Measurements from ENCODE around the gene KCNQ2. TPM values are rescaled to one million over a fixed set of nuclear protein-coding genes. Genes with fewer than 3 reads are reported as not detected.

Gene KCNQ2
- total RNA-seq, 1 experiment from 2014 or later: not detected

GRCh38 chr20:63477944-63478343 is 5.5 kb upstream of the KCNQ2 start:
- ChIA-PET CTCF (interaction anchor here (3.6 kb wide), 1 partner anchor 19 kb away, joined by 10 read pairs; no protein-coding TSS in a partner anchor), POLR2A (interaction anchor here (0.9 kb wide), 1 partner anchor 61 kb away, joined by 3 read pairs; no protein-coding TSS in a partner anchor)
- intact Hi-C loops (cut with micrococcal nuclease): no loop called here
- Mint-ChIP-seq H3K36me3 (ENCODE audit: insufficient read depth, unreplicated experiment) (peaks cover 6% of the 10 kb centered on the region), H3K4me1 (ENCODE audit: insufficient read depth, unreplicated experiment) (peaks cover 14% of the 10 kb centered on the region), H3K27me3 (ENCODE audit: insufficient read depth, unreplicated experiment) (peaks cover 58% of the 10 kb centered on the region), H3K27ac (ENCODE audit: low read depth, unreplicated experiment) (no peak overlapping the region), H3K9me3 (ENCODE audit: unreplicated experiment) (no peaks in the 10 kb centered on the region), H3K4me3 (ENCODE audit: unreplicated experiment) (no peak overlapping the region)
- no peak for DNase-seq (ENCODE audit: unreplicated experiment)
- TF ChIP-seq CTCF (IDR thresholded peaks at IDR 0.05; ENCODE audit: unreplicated experiment): no peak
- BruUV-seq (replicated peaks): no TSS peak

- TF ChIP-seq CTCF (IDR thresholded peaks at IDR 0.05; ENCODE audit: unreplicated experiment): no peak
- ChIA-PET POLR2A (interaction anchor here (0.9 to 1.0 kb wide), 2 partner anchors 19 to 62 kb away, joined by 3 to 4 read pairs; no protein-coding TSS in a partner anchor), CTCF (interaction anchor here (1.0 to 3.6 kb wide), 2 partner anchors 17 to 19 kb away, joined by 4 to 10 read pairs; no protein-coding TSS in a partner anchor)
- BruUV-seq (replicated peaks): no TSS peak
- Mint-ChIP-seq H3K4me1 (ENCODE audit: insufficient read depth, unreplicated experiment) (peaks cover 8% of the 10 kb centered on the region), H3K36me3 (ENCODE audit: insufficient read depth, unreplicated experiment) (peaks cover 6% of the 10 kb centered on the region), H3K9me3 (ENCODE audit: unreplicated experiment) (no peaks in the 10 kb centered on the region), H3K4me3 (ENCODE audit: unreplicated experiment) (no peak overlapping the region), H3K27ac (ENCODE audit: low read depth, unreplicated experiment) (no peak overlapping the region), H3K27me3 (ENCODE audit: insufficient read depth, unreplicated experiment) (peaks cover 50% of the 10 kb centered on the region)
- intact Hi-C loops (cut with micrococcal nuclease): no loop called here
- no peak for DNase-seq (ENCODE audit: unreplicated experiment)
Measured at GRCh38 chr20:63477061-63477616, 4.7 kb upstream of the KCNQ2 start.

- peaks cover 39% of the 10 kb centered on the region for H3K27me3 Mint-ChIP-seq (ENCODE audit: insufficient read depth, unreplicated experiment)
- POLR2A ChIA-PET: interaction anchor here (1.0 kb wide), 1 partner anchor 266 kb away, joined by 3 read pairs; no protein-coding TSS in a partner anchor
- H3K4me1 Mint-ChIP-seq (ENCODE audit: insufficient read depth, unreplicated experiment): no peaks in the 10 kb centered on the region
- no TSS peak for BruUV-seq (replicated peaks)
- CTCF ChIA-PET: no interaction called here
- H3K9me3 Mint-ChIP-seq (ENCODE audit: unreplicated experiment): no peaks in the 10 kb centered on the region
- no peak overlapping the region for H3K4me3 Mint-ChIP-seq (ENCODE audit: unreplicated experiment)
- DNase-seq (ENCODE audit: unreplicated experiment): no peak
- intact Hi-C loops (cut with micrococcal nuclease): no loop called here
- peaks cover 6% of the 10 kb centered on the region for H3K36me3 Mint-ChIP-seq (ENCODE audit: insufficient read depth, unreplicated experiment)
- TF ChIP-seq CTCF (IDR thresholded peaks at IDR 0.05; ENCODE audit: unreplicated experiment): no peak
- no peak overlapping the region for H3K27ac Mint-ChIP-seq (ENCODE audit: low read depth, unreplicated experiment)
Measured at GRCh38 chr20:63475209-63475608, 2.8 kb upstream of the KCNQ2 start.

GRCh38 chr20:63473555-63474449 is 1.3 kb upstream of the KCNQ2 start:
- Mint-ChIP-seq H3K4me3 (ENCODE audit: unreplicated experiment) (no peak overlapping the region), H3K27ac (ENCODE audit: low read depth, unreplicated experiment) (no peak overlapping the region), H3K27me3 (ENCODE audit: insufficient read depth, unreplicated experiment) (peaks cover 39% of the 10 kb centered on the region), H3K4me1 (ENCODE audit: insufficient read depth, unreplicated experiment) (no peaks in the 10 kb centered on the region), H3K9me3 (ENCODE audit: unreplicated experiment) (no peaks in the 10 kb centered on the region), H3K36me3 (ENCODE audit: insufficient read depth, unreplicated experiment) (peaks cover 6% of the 10 kb centered on the region)
- DNase-seq (ENCODE audit: unreplicated experiment): no peak
- no TSS peak for BruUV-seq (replicated peaks)
- POLR2A ChIA-PET: interaction anchor here (0.9 kb wide), 1 partner anchor 24 kb away, joined by 3 read pairs; no protein-coding TSS in a partner anchor
- TF ChIP-seq CTCF (IDR thresholded peaks at IDR 0.05; ENCODE audit: unreplicated experiment): no peak
- intact Hi-C loops (cut with micrococcal nuclease): no loop called here
- CTCF ChIA-PET: interaction anchor here (0.6 to 0.9 kb wide), 2 partner anchors 64 to 164 kb away, joined by 3 to 4 read pairs; partner anchors contain the start of gene PTK6
